Dendritic cell treated with granulocyte-macrophage colony-stimulating factor and Interleukin-4, amounts not matched to agents 40 ng/mL and 50 ng/mL, for 4 days (primary cell): Measurements from ENCODE around the gene PMVK.

Experiments used
- H3K27ac Mint-ChIP-seq: one replicate; pipeline ENCODE4 v1.8.0; 2022; ENCODE audit warnings: mild to moderate bottlenecking, mixed read lengths
- H3K27me3 Mint-ChIP-seq: one replicate; pipeline ENCODE4 v1.8.0; 2022; ENCODE audit warnings: mild to moderate bottlenecking, mixed read lengths
- H3K36me3 Mint-ChIP-seq: one replicate; pipeline ENCODE4 v1.8.0; 2022; ENCODE audit warnings: low read depth, mixed read lengths
- H3K4me1 Mint-ChIP-seq: one replicate; pipeline ENCODE4 v1.8.0; 2022; ENCODE audit warnings: low read depth, mixed read lengths
- H3K4me3 Mint-ChIP-seq: one replicate; pipeline ENCODE4 v1.8.0; 2022; ENCODE audit warnings: mild to moderate bottlenecking, moderate library complexity, mixed read lengths
- H3K9me3 Mint-ChIP-seq: one replicate; pipeline ENCODE4 v1.8.0; 2022; ENCODE audit warnings: mixed read lengths
- intact Hi-C: fragments of 100-400 bp; cut with micrococcal nuclease; formaldehyde crosslinking; loops from one replicate; pipeline ENCODE4 v1.15.0; 2022

The PMVK gene

GRCh38 chr1:154881820-154882535 is 54.5 kb downstream of the PMVK start:
- H3K27me3 Mint-ChIP-seq, result peaks cover 8% of the 10 kb centered on the region
- H3K9me3 Mint-ChIP-seq, result no peaks in the 10 kb centered on the region
- no peak overlapping the region for H3K4me3 Mint-ChIP-seq
- intact Hi-C loops, result loop anchor here (10.0 kb wide), 1 partner anchor 117 kb away; no protein-coding TSS in a partner anchor
- H3K4me1 Mint-ChIP-seq, result no peaks in the 10 kb centered on the region
- no peaks in the 10 kb centered on the region for H3K36me3 Mint-ChIP-seq
- no peak overlapping the region for H3K27ac Mint-ChIP-seq

GRCh38 chr1:154880671-154881070 is 55.8 kb downstream of the PMVK start:
- H3K27me3 Mint-ChIP-seq, result peaks cover 9% of the 10 kb centered on the region
- intact Hi-C loops, result loop anchor here (10.0 kb wide), 1 partner anchor 116 kb away; no protein-coding TSS in a partner anchor
- no peak overlapping the region for H3K27ac Mint-ChIP-seq
- no peak overlapping the region for H3K4me3 Mint-ChIP-seq
- no peaks in the 10 kb centered on the region for H3K36me3 Mint-ChIP-seq
- H3K9me3 Mint-ChIP-seq, result no peaks in the 10 kb centered on the region
- H3K4me1 Mint-ChIP-seq, result no peaks in the 10 kb centered on the region

- H3K27ac Mint-ChIP-seq, result no peak overlapping the region
- H3K4me3 Mint-ChIP-seq, result no peak overlapping the region
- H3K27me3 Mint-ChIP-seq, result peaks cover 9% of the 10 kb centered on the region
- no peaks in the 10 kb centered on the region for H3K9me3 Mint-ChIP-seq
- intact Hi-C loops, result loop anchor here (2.0 kb wide), 1 partner anchor 320 kb away; the partner anchor contains the start of gene UBE2Q1
- no peaks in the 10 kb centered on the region for H3K4me1 Mint-ChIP-seq
- H3K36me3 Mint-ChIP-seq, result no peaks in the 10 kb centered on the region
Measured at GRCh38 chr1:154879038-154879421, 57.5 kb downstream of the PMVK start.

GRCh38 chr1:154878371-154879037 is 58.0 kb downstream of the PMVK start:
- Mint-ChIP-seq H3K36me3 (no peaks in the 10 kb centered on the region), H3K27me3 (peaks cover 5% of the 10 kb centered on the region), H3K9me3 (no peaks in the 10 kb centered on the region), H3K27ac (no peak overlapping the region), H3K4me1 (no peaks in the 10 kb centered on the region), H3K4me3 (no peak overlapping the region)
- intact Hi-C loops, result loop anchor here (1.0 to 2.0 kb wide), 2 partner anchors 209 to 320 kb away; partner anchors contain the start of gene UBE2Q1

GRCh38 chr1:154877370-154877974 is 59.0 kb downstream of the PMVK start:
- intact Hi-C loops, result no loop called here
- Mint-ChIP-seq H3K27me3 (peaks cover 5% of the 10 kb centered on the region), H3K4me1 (no peaks in the 10 kb centered on the region), H3K4me3 (no peak overlapping the region), H3K9me3 (no peaks in the 10 kb centered on the region), H3K27ac (no peak overlapping the region), H3K36me3 (no peaks in the 10 kb centered on the region)

GRCh38 chr1:154876842-154877369 is 59.6 kb downstream of the PMVK start:
- Mint-ChIP-seq H3K27me3 (peaks cover 5% of the 10 kb centered on the region), H3K36me3 (no peaks in the 10 kb centered on the region), H3K4me1 (no peaks in the 10 kb centered on the region), H3K27ac (no peak overlapping the region), H3K4me3 (no peak overlapping the region), H3K9me3 (no peaks in the 10 kb centered on the region)
- intact Hi-C loops, result no loop called here
